ENCODE measurements around the gene RNF141. TPM values are rescaled to one million over a fixed set of nuclear protein-coding genes. Genes with fewer than 3 reads are reported as not detected.

Gene RNF141
- total and polyA plus RNA-seq, 2 of the 13 experiments (the other 11 are each of a cell fraction or from before 2014, with no cell fraction given): 9.3 to 22.4 TPM

- FAIRE-seq: no peak
- no peak overlapping the region for H3K4me3 ChIP-seq (replicated peaks in 1 of 3; ENCODE audit: insufficient read depth in 1 of 3, low read depth in 2 of 3, low read length in 3 of 3)
- BruUV-seq (replicated peaks): no TSS peak
- no peak overlapping the region for H3K4me2 ChIP-seq (ENCODE audit: low read depth, low read length)
- no peaks in the 10 kb centered on the region for H3K79me2 ChIP-seq (ENCODE audit: insufficient read depth, low read length)
- no peaks in the 10 kb centered on the region for H3K27me3 ChIP-seq (ENCODE audit: control insufficient read depth in 1 of 2, insufficient read depth in 2 of 2, low read length in 2 of 2)
- ATAC-seq: no peak
- DNase-seq (ENCODE audit: low spot score): no peak
- peaks cover 4 to 21% of the 10 kb centered on the region in 2 experiments; a peak in 4 of 5 replicates for H3K36me3 ChIP-seq (replicated peaks in 1 of 2; ENCODE audit: control insufficient read depth in 1 of 2, insufficient read depth in 2 of 2, low read length in 2 of 2)
- no peaks in the 10 kb centered on the region for H4K20me1 ChIP-seq (ENCODE audit: insufficient read depth, low read length)
- H3K9me3 ChIP-seq (ENCODE audit: low read length): no peaks in the 10 kb centered on the region
- ChIA-PET CTCF (ENCODE audit: low intra/inter-chr PET ratio, low total read pairs) (no interaction called here), POLR2A (no interaction called here)
- in situ Hi-C loops (cut with HindIII; ENCODE audit: extremely low pct_ligation_motif_present, low pct_unique_long_range_greater_than_20kb) (no loop called here), intact Hi-C loops (cut with micrococcal nuclease; ENCODE audit: unreplicated experiment) (no loop called here)
- no peak overlapping the region for H3K9ac ChIP-seq (ENCODE audit: insufficient read depth, low read depth, low read length)
- H3K27ac ChIP-seq (ENCODE audit: extremely low read length, insufficient read depth, low read length): no peak overlapping the region
- H3K4me1 ChIP-seq (ENCODE audit: insufficient read depth, low read length): peaks cover 6% of the 10 kb centered on the region; the same call in 1 of the 2 replicates
- WGBS (ENCODE audit: low lambda C conversion rate): 97% methylated on average over 2 of the region's 2 CpGs
- no peak overlapping the region for H2AFZ ChIP-seq (ENCODE audit: low read length)
- TF ChIP-seq MAF1 (CRISPR knock-in tag; IDR thresholded peaks at IDR 0.05; ENCODE audit: borderline replicate concordance): no peak
- TF ChIP-seq MBD4 (IDR thresholded peaks at IDR 0.05; ENCODE audit: borderline replicate concordance, low read length): no peak
- TF ChIP-seq MEIS2 (CRISPR knock-in tag; IDR thresholded peaks at IDR 0.05): no peak
- no peak for TF ChIP-seq ELF3 (CRISPR knock-in tag; IDR thresholded peaks at IDR 0.05)
- no peak for TF ChIP-seq ELF4 (CRISPR knock-in tag; IDR thresholded peaks at IDR 0.05; ENCODE audit: borderline replicate concordance)
- no peak for TF ChIP-seq KDM1A (CRISPR knock-in tag; IDR thresholded peaks at IDR 0.05)
- TF ChIP-seq, protein P1, sequence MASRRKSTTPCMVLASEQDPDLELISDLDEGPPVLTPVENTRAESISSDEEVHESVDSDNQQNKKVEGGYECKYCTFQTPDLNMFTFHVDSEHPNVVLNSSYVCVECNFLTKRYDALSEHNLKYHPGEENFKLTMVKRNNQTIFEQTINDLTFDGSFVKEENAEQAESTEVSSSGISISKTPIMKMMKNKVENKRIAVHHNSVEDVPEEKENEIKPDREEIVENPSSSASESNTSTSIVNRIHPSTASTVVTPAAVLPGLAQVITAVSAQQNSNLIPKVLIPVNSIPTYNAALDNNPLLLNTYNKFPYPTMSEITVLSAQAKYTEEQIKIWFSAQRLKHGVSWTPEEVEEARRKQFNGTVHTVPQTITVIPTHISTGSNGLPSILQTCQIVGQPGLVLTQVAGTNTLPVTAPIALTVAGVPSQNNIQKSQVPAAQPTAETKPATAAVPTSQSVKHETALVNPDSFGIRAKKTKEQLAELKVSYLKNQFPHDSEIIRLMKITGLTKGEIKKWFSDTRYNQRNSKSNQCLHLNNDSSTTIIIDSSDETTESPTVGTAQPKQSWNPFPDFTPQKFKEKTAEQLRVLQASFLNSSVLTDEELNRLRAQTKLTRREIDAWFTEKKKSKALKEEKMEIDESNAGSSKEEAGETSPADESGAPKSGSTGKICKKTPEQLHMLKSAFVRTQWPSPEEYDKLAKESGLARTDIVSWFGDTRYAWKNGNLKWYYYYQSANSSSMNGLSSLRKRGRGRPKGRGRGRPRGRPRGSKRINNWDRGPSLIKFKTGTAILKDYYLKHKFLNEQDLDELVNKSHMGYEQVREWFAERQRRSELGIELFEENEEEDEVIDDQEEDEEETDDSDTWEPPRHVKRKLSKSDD (CRISPR knock-in tag; IDR thresholded peaks at IDR 0.05; ENCODE audit: low read depth): no peak
- no peak for TF ChIP-seq KDM2A (CRISPR knock-in tag; IDR thresholded peaks at IDR 0.05; ENCODE audit: borderline replicate concordance, low read depth)
- no peak for TF ChIP-seq ZNF484 (CRISPR knock-in tag; IDR thresholded peaks at IDR 0.05; ENCODE audit: borderline replicate concordance, low read depth)
- no peak for TF ChIP-seq PATZ1 (CRISPR knock-in tag; IDR thresholded peaks at IDR 0.05)
- TF ChIP-seq RFX5 (IDR thresholded peaks at IDR 0.05; ENCODE audit: low read depth, low read length): no peak
- TF ChIP-seq HOXA3 (CRISPR knock-in tag; IDR thresholded peaks at IDR 0.05): no peak
- TF ChIP-seq CENPBD1 (CRISPR knock-in tag; IDR thresholded peaks at IDR 0.05; ENCODE audit: borderline replicate concordance, low read depth): no peak
- TF ChIP-seq, protein P2, sequence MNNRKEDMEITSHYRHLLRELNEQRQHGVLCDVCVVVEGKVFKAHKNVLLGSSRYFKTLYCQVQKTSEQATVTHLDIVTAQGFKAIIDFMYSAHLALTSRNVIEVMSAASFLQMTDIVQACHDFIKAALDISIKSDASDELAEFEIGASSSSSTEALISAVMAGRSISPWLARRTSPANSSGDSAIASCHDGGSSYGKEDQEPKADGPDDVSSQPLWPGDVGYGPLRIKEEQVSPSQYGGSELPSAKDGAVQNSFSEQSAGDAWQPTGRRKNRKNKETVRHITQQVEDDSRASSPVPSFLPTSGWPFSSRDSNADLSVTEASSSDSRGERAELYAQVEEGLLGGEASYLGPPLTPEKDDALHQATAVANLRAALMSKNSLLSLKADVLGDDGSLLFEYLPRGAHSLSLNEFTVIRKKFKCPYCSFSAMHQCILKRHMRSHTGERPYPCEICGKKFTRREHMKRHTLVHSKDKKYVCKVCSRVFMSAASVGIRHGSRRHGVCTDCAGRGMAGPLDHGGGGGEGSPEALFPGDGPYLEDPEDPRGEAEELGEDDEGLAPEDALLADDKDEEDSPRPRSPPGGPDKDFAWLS (CRISPR knock-in tag; IDR thresholded peaks at IDR 0.05; ENCODE audit: borderline replicate concordance): no peak
Measured at GRCh38 chr11:10529279-10529678, 11.7 kb downstream of the RNF141 start.
